IMR-90 (cell line): Measurements from ENCODE around the gene L3MBTL3. TPM values are rescaled to one million over a fixed set of nuclear protein-coding genes. Genes with fewer than 3 reads are reported as not detected.

ENCODE experiments used
- ATAC-seq: fragments of 200-7000 bp; cut with Tn5 transposase; 2 replicates; pipeline ENCODE4 v1.9.1; 2020; ENCODE audit warnings: low read depth, mild to moderate bottlenecking, moderate library complexity
- BruUV-seq: library from RNA; stranded (reverse); fragments of 400-500 nt; replicated peaks from 2 replicates; lab custom pipeline; 2021; lab: Mats Ljungman, UMichigan
- CTCF ChIA-PET: fragments of 300-600 bp; formaldehyde crosslinking; extraction: SDS; loops from one replicate; lab custom pipeline; 2021; ENCODE audit warnings: antibody characterized with exemption; lab: Yijun Ruan, JAX
- POLR2A ChIA-PET: fragments of 300-600 bp; sonication (Branson Sonifier 250); formaldehyde crosslinking; loops from one replicate; lab custom pipeline; 2022; ENCODE audit warnings: antibody characterized with exemption; ENCODE audit not compliant: unreplicated experiment; lab: Charles Lee
- DNase-seq: peaks from one replicate; pipeline ENCODE4 v3.0.0; 2013
- H2AFZ ChIP-seq: replicated peaks from 2 replicates; pipeline ENCODE3; 2013; ENCODE audit warnings: low read length, mild to moderate bottlenecking; ENCODE audit not compliant: poor library complexity
- H2AK5ac ChIP-seq: 2 replicates; pipeline ENCODE4 v1.6.1; 2013; ENCODE audit warnings: low read depth, low read length, inconsistent platforms
- H2AK9ac ChIP-seq: replicated peaks from 2 replicates; pipeline ENCODE3; 2013; ENCODE audit warnings: mild to moderate bottlenecking, low read depth, low read length, moderate library complexity; ENCODE audit not compliant: poor library complexity
- H2BK120ac ChIP-seq: 2 replicates; pipeline ENCODE4 v1.6.1; 2013; ENCODE audit warnings: low read depth, low read length, inconsistent platforms
- H2BK15ac ChIP-seq: 3 replicates; pipeline ENCODE4 v1.6.1; 2013; ENCODE audit warnings: low read depth, low read length, inconsistent platforms
- H2BK20ac ChIP-seq: 2 replicates; pipeline ENCODE4 v1.6.1; 2013; ENCODE audit warnings: low read depth, mild to moderate bottlenecking, inconsistent platforms, low read length, moderate library complexity
- H2BK5ac ChIP-seq: 2 replicates; pipeline ENCODE4 v1.6.1; 2013; ENCODE audit warnings: mild to moderate bottlenecking, low read depth, low read length, inconsistent platforms; ENCODE audit not compliant: poor library complexity, severe bottlenecking
- H3K14ac ChIP-seq: replicated peaks from 2 replicates; pipeline ENCODE4 v1.6.1; 2013; ENCODE audit warnings: low read depth, low read length, inconsistent platforms
- H3K18ac ChIP-seq: 2 replicates; pipeline ENCODE4 v1.6.1; 2013; ENCODE audit warnings: low read depth, low read length, control low read depth
- H3K23ac ChIP-seq: 2 replicates; pipeline ENCODE4 v1.6.1; 2013; ENCODE audit warnings: low read depth, low read length, inconsistent platforms
- H3K27ac ChIP-seq: 2 replicates; pipeline ENCODE4 v1.5.1; 2013; ENCODE audit warnings: mild to moderate bottlenecking, control low read depth, low read length; ENCODE audit not compliant: insufficient read depth
- H3K27me3 ChIP-seq: 2 replicates; pipeline ENCODE4 v1.6.1; 2013; ENCODE audit warnings: low read length; ENCODE audit not compliant: control insufficient read depth, insufficient read depth
- H3K36me3 ChIP-seq: 2 replicates; pipeline ENCODE4 v1.6.1; 2013; ENCODE audit warnings: low read length, mixed read lengths; ENCODE audit not compliant: control insufficient read depth, insufficient read depth
- H3K4ac ChIP-seq: 2 replicates; pipeline ENCODE4 v1.6.1; 2013; ENCODE audit warnings: low read depth, low read length, inconsistent platforms
- H3K4me1 ChIP-seq: 2 replicates; pipeline ENCODE4 v1.6.1; 2013; ENCODE audit warnings: low read length, mixed read lengths; ENCODE audit not compliant: control insufficient read depth, insufficient read depth
- H3K4me2 ChIP-seq: 2 replicates; pipeline ENCODE4 v1.6.1; 2013; ENCODE audit warnings: low read depth, mild to moderate bottlenecking, control low read depth, low read length, moderate library complexity
- H3K4me3 ChIP-seq: 2 replicates; pipeline ENCODE4 v1.5.1; 2013; ENCODE audit warnings: low read depth, mild to moderate bottlenecking, control low read depth, low read length, moderate library complexity; ENCODE audit not compliant: insufficient read depth
- H3K56ac ChIP-seq: 2 replicates; pipeline ENCODE4 v1.6.1; 2013; ENCODE audit warnings: low read length, inconsistent platforms; ENCODE audit not compliant: insufficient read depth; ENCODE audit errors: extremely low read depth
- H3K79me1 ChIP-seq, 2 experiments: 2 replicates each; pipeline ENCODE4 v1.6.1; 2013; ENCODE audit warnings: low read length in 2 of 2, inconsistent platforms in 1 of 2, low read depth in 1 of 2
- H3K9ac ChIP-seq: 2 replicates; pipeline ENCODE4 v1.6.1; 2013; ENCODE audit warnings: low read depth, low read length, control low read depth
- H3K9me1 ChIP-seq: 2 replicates; pipeline ENCODE4 v1.6.1; 2013; ENCODE audit warnings: low read length, inconsistent platforms; ENCODE audit not compliant: insufficient read depth
- H3K9me3 ChIP-seq: 2 replicates; pipeline ENCODE4 v1.6.1; 2013; ENCODE audit warnings: low read length; ENCODE audit not compliant: control insufficient read depth, insufficient read depth
- H4K20me1 ChIP-seq: 2 replicates; pipeline ENCODE4 v1.6.1; 2013; ENCODE audit warnings: low read length, inconsistent platforms; ENCODE audit not compliant: insufficient read depth
- H4K5ac ChIP-seq: 2 replicates; pipeline ENCODE4 v1.6.1; 2013; ENCODE audit warnings: mild to moderate bottlenecking, low read depth, low read length, control low read depth
- H4K8ac ChIP-seq, 2 experiments: 2 replicates each; pipeline ENCODE4 v1.6.1; 2013; ENCODE audit warnings: low read depth in 2 of 2, low read length in 2 of 2, control low read depth in 1 of 2, inconsistent platforms in 1 of 2
- H4K91ac ChIP-seq: 2 replicates; pipeline ENCODE4 v1.6.1; 2013; ENCODE audit warnings: low read depth, low read length, inconsistent platforms; ENCODE audit not compliant: insufficient read depth
- RAD21 ChIP-seq: IDR thresholded peaks from 2 replicates; pipeline ENCODE4 v1.6.1; 2012; ENCODE audit warnings: low read length, improper control_type of control experiment
- RCOR1 ChIP-seq: IDR thresholded peaks from 2 replicates; pipeline ENCODE4 v1.6.1; 2012; ENCODE audit warnings: mild to moderate bottlenecking, low read length, improper control_type of control experiment; ENCODE audit not compliant: insufficient replicate concordance
- SMC3 ChIP-seq: fragments of 150-350 bp; IDR thresholded peaks from 2 replicates; pipeline ENCODE4 v1.6.1; 2016; ENCODE audit warnings: low read depth, mild to moderate bottlenecking, antibody characterized with exemption, low read length, moderate library complexity
- WGBS, 2 experiments: methylation state at CpG; one replicate each; pipeline versions ENCODE4 v1.1.5 to v1.1.7; 2013; ENCODE audit warnings: missing lambda C conversion rate in 2 of 2; ENCODE audit not compliant: insufficient read length in 1 of 2; ENCODE audit errors: extremely low coverage in 2 of 2; 5-methylcytosine and 5-hydroxymethylcytosine counted together
- dilution Hi-C: fragments of 300-500 bp; cut with HindIII; formaldehyde crosslinking; loops from one replicate; pipeline ENCODE4 v1.14.3; 2018; ENCODE audit warnings: low sequenced_read_pairs; ENCODE audit not compliant: unreplicated experiment
- in situ Hi-C: fragments of 300-500 bp; cut with MboI; formaldehyde crosslinking; loops from 3 replicates; pipeline ENCODE4 v1.14.3; 2019; ENCODE audit warnings: low sequenced_read_pairs, inconsistent platforms, mixed read lengths
- intact Hi-C: fragments of 100-400 bp; cut with micrococcal nuclease; formaldehyde crosslinking; loops from 2 replicates; pipeline ENCODE4 v1.10.0; 2022
- polyA plus RNA-seq, 3 experiments: library from polyadenylated mRNA; depleted of rRNA; stranded (reverse); fragments of >200 nt; gene quantifications; 2 replicates each; pipeline ENCODE4 v1.2.3, GENCODE V29; 2012; ENCODE audit warnings: low replicate concordance in 1 of 3
- total RNA-seq: library from RNA; depleted of rRNA; stranded (reverse); fragments of >200 nt; gene quantifications from 2 replicates; pipeline ENCODE4 v1.2.3, GENCODE V29; 2012
- TF ChIP-seq, protein P1 (sequence below): conservative IDR thresholded peaks from 2 replicates; pipeline ENCODE4 v1.5.1; 2012; ENCODE audit warnings: mild to moderate bottlenecking, low read depth, low read length, improper control_type of control experiment

L3MBTL3 gene
- total and polyA plus RNA-seq, 2 of the 4 experiments (the other 2 are of a cell fraction), result 7.2 to 10.9 TPM

- in situ Hi-C loops, result no loop called here
- no peak overlapping the region for H3K27ac ChIP-seq
- peak overlapping the region; percentile 21; the same call in 1 of the 2 replicates for H3K18ac ChIP-seq
- WGBS, 2 experiments, result no CpG with 5 or more reads among the region's 4 CpGs
- H2BK5ac ChIP-seq, result peak overlapping the region; percentile 44
- H2AK5ac ChIP-seq, result 0 out of 2 replicates have a peak overlapping the region, but pooled peaks have one; percentile 59
- H3K79me1 ChIP-seq, result peaks cover 0 to 5% of the 10 kb centered on the region in 2 experiments; a peak in 1 of 4 replicates
- H3K23ac ChIP-seq, result no peak overlapping the region
- dilution Hi-C loops, result no loop called here
- no peaks in the 10 kb centered on the region for H3K27me3 ChIP-seq
- peaks cover 9% of the 10 kb centered on the region for H3K4me1 ChIP-seq
- H2AFZ ChIP-seq, result no peak overlapping the region
- no peaks in the 10 kb centered on the region for H4K20me1 ChIP-seq
- no peak overlapping the region; the same call in 1 of the 2 replicates for H3K9ac ChIP-seq
- H3K36me3 ChIP-seq, result peaks cover 15% of the 10 kb centered on the region
- H4K5ac ChIP-seq, result no peak overlapping the region; the same call in 1 of the 2 replicates
- peak overlapping the region; percentile 10 for H2BK120ac ChIP-seq
- TF ChIP-seq, protein P1, sequence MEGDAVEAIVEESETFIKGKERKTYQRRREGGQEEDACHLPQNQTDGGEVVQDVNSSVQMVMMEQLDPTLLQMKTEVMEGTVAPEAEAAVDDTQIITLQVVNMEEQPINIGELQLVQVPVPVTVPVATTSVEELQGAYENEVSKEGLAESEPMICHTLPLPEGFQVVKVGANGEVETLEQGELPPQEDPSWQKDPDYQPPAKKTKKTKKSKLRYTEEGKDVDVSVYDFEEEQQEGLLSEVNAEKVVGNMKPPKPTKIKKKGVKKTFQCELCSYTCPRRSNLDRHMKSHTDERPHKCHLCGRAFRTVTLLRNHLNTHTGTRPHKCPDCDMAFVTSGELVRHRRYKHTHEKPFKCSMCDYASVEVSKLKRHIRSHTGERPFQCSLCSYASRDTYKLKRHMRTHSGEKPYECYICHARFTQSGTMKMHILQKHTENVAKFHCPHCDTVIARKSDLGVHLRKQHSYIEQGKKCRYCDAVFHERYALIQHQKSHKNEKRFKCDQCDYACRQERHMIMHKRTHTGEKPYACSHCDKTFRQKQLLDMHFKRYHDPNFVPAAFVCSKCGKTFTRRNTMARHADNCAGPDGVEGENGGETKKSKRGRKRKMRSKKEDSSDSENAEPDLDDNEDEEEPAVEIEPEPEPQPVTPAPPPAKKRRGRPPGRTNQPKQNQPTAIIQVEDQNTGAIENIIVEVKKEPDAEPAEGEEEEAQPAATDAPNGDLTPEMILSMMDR, result peak; percentile 50
- TF ChIP-seq RCOR1 (no peak), RAD21 (peak; percentile 43; the same call in 1 of the 2 replicates), SMC3 (peak; percentile 36; the same call in 1 of the 2 replicates)
- H3K9me1 ChIP-seq, result no peaks in the 10 kb centered on the region
- intact Hi-C loops, result loop anchor here (1.0 to 5.0 kb wide), 3 partner anchors 80 to 825 kb away; no protein-coding TSS in a partner anchor
- DNase-seq, result peak; percentile 7
- no peak overlapping the region for H2AK9ac ChIP-seq
- peak overlapping the region; percentile 36; the same call in 1 of the 2 replicates for H3K4me2 ChIP-seq
- ChIA-PET POLR2A (no interaction called here), CTCF (interaction anchor here (0.6 to 1.6 kb wide), 5 partner anchors 9 to 260 kb away, joined by 3 to 4 read pairs (median 3); no protein-coding TSS in a partner anchor)
- H4K91ac ChIP-seq, result no peak overlapping the region
- no peak overlapping the region for H3K4ac ChIP-seq
- H4K8ac ChIP-seq, result no peak overlapping the region
- H3K14ac ChIP-seq, result no peak overlapping the region
- no peaks in the 10 kb centered on the region for H3K9me3 ChIP-seq
- peak; percentile 16; the same call in 1 of the 2 replicates for ATAC-seq
- no TSS peak for BruUV-seq
- 0 out of 2 replicates have a peak overlapping the region, but pooled peaks have one; percentile 11 for H2BK20ac ChIP-seq
- H2BK15ac ChIP-seq, result no peak overlapping the region
- H3K4me3 ChIP-seq, result no peak overlapping the region
- H3K56ac ChIP-seq, result no peak overlapping the region
Observed at GRCh38 chr6:130047088-130047995, 29.0 kb downstream of the L3MBTL3 start.
